HG03442 (cell line): ENCODE measurements around the gene SPSB3.

Experiments used
- ATAC-seq: cut with Tn5 transposase; IDR thresholded peaks from one replicate; pipeline ENCODE4 v1.9.1; 2021; ENCODE audit warnings: mild to moderate bottlenecking, moderate library complexity; ENCODE audit not compliant: unreplicated experiment

The SPSB3 gene

GRCh38 chr16:1765826-1766225, 16.5 kb downstream of the SPSB3 start:
- no peak for ATAC-seq

GRCh38 chr16:1764971-1765370, 17.4 kb downstream of the SPSB3 start:
- no peak for ATAC-seq

GRCh38 chr16:1763521-1764511, 18.6 kb downstream of the SPSB3 start:
- no peak for ATAC-seq

- no peak for ATAC-seq
Measured at GRCh38 chr16:1762879-1763520, 19.4 kb downstream of the SPSB3 start.

GRCh38 chr16:1762196-1762878, 20.0 kb downstream of the SPSB3 start:
- ATAC-seq: no peak

GRCh38 chr16:1761751-1762150, 20.6 kb downstream of the SPSB3 start:
- ATAC-seq: no peak

- no peak for ATAC-seq
Measured at GRCh38 chr16:1760911-1761310, 21.5 kb downstream of the SPSB3 start.

GRCh38 chr16:1759511-1759910, 22.9 kb downstream of the SPSB3 start:
- no peak for ATAC-seq

GRCh38 chr16:1758923-1759322, 23.4 kb downstream of the SPSB3 start:
- ATAC-seq: no peak

- ATAC-seq: no peak
Measured at GRCh38 chr16:1757714-1758461, 24.5 kb downstream of the SPSB3 start.

GRCh38 chr16:1754204-1754603, 28.2 kb downstream of the SPSB3 start:
- no peak for ATAC-seq

GRCh38 chr16:1752853-1753252, 29.5 kb downstream of the SPSB3 start:
- ATAC-seq: no peak

GRCh38 chr16:1751946-1752345, 30.4 kb downstream of the SPSB3 start:
- no peak for ATAC-seq

GRCh38 chr16:1749152-1750117, 32.9 kb downstream of the SPSB3 start:
- no peak for ATAC-seq

- ATAC-seq: no peak
Measured at GRCh38 chr16:1747934-1748333, 34.4 kb downstream of the SPSB3 start.

GRCh38 chr16:1746693-1747195, 35.6 kb downstream of the SPSB3 start:
- ATAC-seq: no peak

GRCh38 chr16:1745900-1746692, 36.3 kb downstream of the SPSB3 start:
- ATAC-seq: no peak

GRCh38 chr16:1745181-1745899, 37.0 kb downstream of the SPSB3 start:
- ATAC-seq: no peak
